Measurements from ENCODE around the gene MGLL.

The MGLL gene
- 377 to 785 (median 544) reads per million in 17 experiments for total RNA-seq

DNA sequence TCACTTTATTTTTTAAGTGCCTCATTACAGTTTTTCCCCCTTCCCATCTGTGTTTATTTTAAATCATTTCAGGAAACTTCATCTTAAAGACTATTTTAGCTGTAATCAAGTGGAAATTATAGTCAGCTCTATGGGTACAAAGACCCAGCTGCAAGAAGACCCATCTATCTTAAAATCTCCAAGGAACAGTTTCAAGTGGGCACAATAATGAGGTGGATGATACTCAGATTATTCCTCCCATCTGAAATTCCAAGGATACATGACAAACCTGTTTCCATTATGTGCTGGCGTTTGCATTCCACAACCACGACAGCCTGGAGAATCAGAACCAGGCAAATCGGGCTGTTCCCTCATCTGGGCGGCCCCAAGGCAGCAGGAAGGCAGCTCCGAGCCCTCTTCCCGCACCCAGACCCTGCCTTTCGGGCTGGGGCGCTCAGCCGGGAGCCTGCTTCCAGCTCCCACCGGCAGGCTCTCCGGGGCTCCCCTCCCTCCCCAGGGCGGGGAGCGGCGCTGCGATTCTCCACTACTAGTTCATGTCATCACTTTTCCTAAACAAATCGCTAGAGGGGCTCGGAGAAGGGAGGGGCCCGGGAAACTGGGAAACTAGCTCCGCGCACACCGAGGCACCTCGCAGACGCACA lies at the start of gene MGLL:
Gene MGLL (minus strand): TSS at position 475 of the 641 bp plus-strand sequence. CDS start 197 bp downstream, at position 278.
- peak; percentile 36 to 72 (median 52) for DNase-seq

- DNase-seq: no peak
Observed at GRCh38 chr3:127870156-127870555, 47.8 kb upstream of the MGLL start.

- DNase-seq: peak in 3 of 4 experiments; percentile 13 to 51 (median 22)
Observed at GRCh38 chr3:127867986-127868385, 45.7 kb upstream of the MGLL start.

DNA sequence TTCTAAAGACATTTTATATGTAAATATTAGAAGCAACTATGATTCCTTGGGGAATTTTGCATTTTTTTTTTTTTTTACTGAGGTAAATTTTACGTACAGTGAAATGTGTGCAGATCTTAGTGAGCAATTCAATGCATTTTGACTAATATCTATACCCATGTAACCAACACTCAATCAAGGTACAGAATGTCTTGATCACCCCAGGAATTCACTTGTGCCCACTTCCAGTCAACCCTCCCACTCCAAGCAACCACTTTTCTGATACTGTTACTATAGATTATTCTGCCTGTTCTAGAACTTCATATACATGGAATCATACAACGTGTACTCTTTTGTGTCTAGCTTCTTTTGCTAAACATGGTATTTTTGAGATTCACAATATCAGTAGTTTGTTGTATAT lies 45.1 kb upstream of the MGLL start:
- DNase-seq: no peak

GRCh38 chr3:127865941-127866340 lies 43.6 kb upstream of the MGLL start:
- DNase-seq: peak; percentile 44 to 72 (median 52)

GRCh38 chr3:127860211-127860696 lies 37.9 kb upstream of the MGLL start:
- no peak for DNase-seq

DNA sequence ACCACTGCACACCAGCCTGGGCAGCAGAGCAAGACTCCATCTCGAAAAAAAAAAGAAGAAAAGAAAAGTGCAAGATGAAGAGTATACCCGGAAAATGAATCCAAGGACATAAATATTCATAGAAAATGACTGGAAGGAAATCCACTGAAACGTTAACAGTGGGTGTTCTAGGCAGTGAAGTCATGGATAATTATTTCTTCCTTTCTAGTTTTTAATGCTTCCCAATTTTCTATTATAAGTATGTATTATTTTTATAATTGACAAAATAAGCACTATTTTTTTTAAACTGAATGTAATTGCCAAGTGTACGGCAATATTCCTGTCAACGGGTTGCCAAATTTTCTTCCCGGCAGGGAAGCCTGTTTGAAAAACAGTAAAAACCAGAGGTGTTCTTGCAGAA lies 37.4 kb upstream of the MGLL start:
- DNase-seq: no peak

GRCh38 chr3:127858937-127859336 lies 36.6 kb upstream of the MGLL start:
- peak in 1 of 4 experiments; percentile 14 for DNase-seq

- peak; percentile 41 to 71 (median 70) for DNase-seq
Observed at GRCh38 chr3:127858521-127858920, 36.2 kb upstream of the MGLL start.

DNA sequence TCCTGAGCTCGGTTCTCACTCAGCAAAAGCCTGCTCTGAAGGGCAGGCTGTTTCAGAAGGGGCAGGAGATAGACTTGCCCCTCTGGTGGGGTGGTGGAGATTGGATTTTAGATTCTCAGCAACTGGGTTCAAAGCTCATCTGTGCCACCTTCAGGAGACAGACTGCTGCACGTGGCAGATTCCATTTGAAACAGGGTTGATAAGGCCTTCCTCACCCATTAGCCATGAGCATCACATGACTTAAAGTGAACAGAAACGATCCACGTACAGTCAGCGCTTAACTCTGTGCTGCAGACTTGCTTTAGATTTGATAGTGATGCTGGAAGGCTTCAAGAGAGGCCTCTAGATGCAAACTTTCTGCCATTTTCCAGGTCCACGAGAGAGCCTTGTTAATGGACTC lies 35.0 kb upstream of the MGLL start:
- DNase-seq: no peak

GRCh38 chr3:127856801-127857200 lies 34.5 kb upstream of the MGLL start:
- no peak for DNase-seq

GRCh38 chr3:127855246-127855645 lies 32.9 kb upstream of the MGLL start:
- no peak for DNase-seq

GRCh38 chr3:127853681-127854080 lies 31.4 kb upstream of the MGLL start:
- DNase-seq: no peak

DNA sequence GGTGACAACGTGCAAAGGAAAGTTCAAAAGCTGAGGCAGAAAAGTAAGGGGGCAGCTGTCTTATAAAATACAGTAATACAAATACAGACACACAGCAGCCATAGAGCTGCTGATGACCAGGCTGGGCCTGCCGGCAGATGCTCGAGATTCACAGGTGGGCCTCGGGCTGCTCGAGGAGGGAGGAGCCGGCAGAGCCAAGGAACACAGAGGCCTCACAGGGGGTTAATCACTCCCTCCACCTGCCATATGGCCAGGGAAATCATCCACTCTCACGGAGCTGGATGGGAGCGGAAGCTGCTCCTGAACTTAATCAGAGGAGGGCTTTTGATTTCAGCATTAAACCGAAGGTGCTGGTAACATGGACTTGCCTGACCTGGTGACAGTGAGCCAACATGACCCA lies 29.6 kb upstream of the MGLL start:
- no peak for DNase-seq

DNA sequence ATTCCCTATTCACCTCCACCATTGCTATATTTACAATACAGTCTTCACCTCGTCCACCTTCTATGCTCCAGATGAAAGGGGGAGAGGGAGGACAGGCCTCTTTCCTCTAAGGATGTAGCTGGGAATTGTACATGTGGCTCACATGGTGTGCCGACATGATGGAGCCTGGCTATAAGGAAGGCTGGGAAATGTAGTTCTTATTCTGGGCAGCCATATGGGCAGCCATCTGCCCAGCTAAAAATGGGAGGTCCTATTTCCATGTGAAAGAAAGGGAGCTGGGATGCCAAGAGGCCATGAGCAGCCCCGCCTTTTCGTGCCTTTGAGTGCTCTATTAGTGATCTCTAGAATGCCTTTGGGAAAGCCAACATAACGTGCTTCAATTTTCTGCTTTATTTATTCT lies 27.1 kb upstream of the MGLL start:
- no peak for DNase-seq

- DNase-seq: no peak
Observed at GRCh38 chr3:127848131-127849129, 26.1 kb upstream of the MGLL start.

- no peak for DNase-seq
Observed at GRCh38 chr3:127847236-127847720, 25.0 kb upstream of the MGLL start.

GRCh38 chr3:127846576-127846975 lies 24.3 kb upstream of the MGLL start:
- no peak for DNase-seq

DNA sequence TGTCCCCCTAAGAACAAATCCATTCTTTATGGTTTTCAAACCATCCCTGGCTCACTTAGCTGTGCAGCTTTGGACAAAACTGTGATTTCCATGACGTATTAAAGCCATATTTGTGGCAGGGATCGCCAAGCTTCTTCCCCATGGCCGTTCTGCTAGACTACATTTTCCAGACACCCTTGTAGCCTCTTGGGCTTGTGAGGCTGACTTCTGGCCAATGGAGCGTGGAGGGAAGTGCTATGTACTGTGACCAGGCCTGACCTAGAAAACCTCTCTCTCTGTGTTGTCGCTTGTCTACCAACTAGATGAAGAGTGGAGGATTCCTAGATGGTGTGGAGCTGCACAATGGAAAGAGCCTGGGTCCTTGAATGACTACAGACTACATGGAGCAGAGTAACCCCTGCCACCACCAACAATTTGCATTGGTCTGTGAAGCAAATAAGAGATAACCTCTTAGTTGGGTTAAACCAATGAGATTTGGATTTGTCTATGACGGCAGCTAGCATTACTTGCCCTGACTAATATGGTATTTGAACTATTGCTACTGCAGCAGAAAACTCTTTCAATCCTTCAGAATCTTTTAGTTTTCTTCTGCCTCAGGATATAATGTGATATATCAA lies 22.1 kb upstream of the MGLL start:
- DNase-seq: no peak

DNA sequence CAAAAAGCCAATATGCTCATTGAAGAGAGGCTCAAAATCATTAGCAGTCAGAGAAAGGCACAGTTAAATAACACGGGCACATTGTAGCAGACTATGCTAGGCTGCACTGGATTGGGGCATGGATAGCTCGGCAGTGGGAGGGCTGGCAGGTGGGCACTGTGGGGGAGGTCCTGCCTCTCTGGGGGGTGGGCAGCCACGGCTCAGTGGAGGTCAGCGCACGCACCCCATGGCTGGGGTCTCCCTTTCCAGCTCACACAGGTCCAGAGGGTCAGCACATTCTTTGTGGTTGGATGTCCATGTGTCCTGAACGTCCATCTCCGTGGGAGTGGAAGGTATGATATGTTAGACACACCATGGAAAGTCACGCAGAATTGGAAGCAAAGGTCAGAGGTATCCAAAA lies 18.4 kb upstream of the MGLL start:
- DNase-seq: no peak

DNA sequence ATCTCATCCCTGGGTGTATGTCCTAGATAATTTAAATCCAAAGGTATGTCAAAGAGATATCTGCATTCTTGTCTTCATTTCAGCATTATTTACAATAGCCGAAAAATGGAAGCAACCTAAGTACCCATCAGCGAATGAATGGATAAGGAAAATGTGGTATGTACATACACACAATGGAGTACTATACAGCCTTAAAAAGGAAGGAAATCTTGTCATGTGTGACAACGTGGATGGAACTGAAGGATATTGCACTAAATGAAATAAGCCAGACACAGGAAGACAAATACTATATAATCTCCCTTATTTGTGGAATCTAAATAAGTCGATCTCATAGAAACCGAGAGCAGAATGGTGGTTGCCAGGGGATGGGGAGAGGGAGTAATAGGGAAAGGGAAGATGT lies 16.8 kb upstream of the MGLL start:
- no peak for DNase-seq

DNA sequence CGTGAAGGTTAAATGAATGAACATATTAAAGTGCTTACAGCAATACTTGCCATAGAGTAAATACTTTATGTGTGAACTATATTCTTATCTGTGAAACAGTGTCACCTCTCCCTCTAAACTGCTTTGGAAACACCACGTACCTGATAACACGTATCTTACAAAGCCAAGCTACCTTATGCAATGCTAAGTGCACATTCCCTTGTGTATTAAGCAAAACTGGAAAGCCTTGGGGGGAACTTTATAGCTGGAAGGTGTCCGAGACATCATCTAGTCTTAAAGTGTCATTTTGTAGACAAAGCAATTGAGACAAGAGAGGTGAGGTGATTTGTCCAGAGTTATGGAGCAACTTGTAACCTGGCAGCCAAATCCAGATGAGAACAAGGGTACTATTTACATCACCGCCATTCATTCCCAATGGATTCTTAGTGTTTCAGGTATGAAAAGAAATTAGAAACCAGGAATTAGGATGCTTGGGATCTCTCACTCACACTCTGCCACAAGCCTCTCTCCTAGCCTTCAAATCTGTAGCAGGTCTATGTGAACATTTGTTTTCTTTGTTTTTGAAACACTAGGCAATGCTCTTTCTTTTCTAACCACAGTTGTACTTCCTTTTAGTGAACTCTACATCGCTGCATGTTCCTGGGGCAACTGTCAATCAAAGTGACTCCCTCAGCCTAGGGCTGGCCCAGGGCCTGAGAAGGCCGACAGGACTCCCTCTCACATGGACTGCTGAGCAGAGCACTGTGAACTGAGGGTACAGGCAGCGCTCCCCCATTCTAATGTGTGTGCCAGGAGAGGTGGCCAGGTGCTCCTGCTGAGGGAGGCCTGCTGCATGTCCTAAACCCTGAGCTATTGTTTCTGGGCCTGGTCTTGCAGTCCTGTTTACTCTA lies 13.9 kb upstream of the MGLL start:
- peak in 3 of 4 experiments; percentile 47 to 54 (median 53) for DNase-seq
